ENCODE results near the gene BRME1.
A peak's percentile ranks its signal among the peaks of the same experiment; 100 is the strongest.

The BRME1 gene

DNA sequence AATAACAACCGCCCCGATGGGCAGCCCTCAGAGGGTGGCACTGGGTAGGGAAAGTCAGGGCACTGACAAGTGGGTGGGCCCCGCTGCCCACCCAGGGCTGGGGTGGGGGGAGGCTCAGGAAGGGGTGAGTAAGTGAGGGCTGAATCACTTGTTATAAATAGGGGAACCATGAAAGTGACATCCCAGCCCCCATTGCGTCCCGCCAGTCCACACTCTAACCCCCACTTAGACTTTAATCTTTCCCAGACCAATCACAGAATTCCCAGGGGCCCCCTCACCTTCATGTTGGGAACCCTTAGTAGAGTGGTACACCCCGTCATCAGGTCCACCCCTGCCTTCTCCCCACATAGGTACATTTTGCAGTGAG, 66.0 kb downstream of the BRME1 start:
- no peak for FAIRE-seq
- DNase-seq (ENCODE audit: insufficient read length), result no peak
- TF ChIP-seq POLR2A (IDR thresholded peaks at IDR 0.05; ENCODE audit: low read depth, low read length) (no peak), TAF1 (IDR thresholded peaks at IDR 0.05; ENCODE audit: borderline replicate concordance, low read depth, low read length) (no peak), POLR2AphosphoS5 (IDR thresholded peaks at IDR 0.05; ENCODE audit: low read depth, low read length) (no peak; the same call in 1 of the 2 replicates)

DNA sequence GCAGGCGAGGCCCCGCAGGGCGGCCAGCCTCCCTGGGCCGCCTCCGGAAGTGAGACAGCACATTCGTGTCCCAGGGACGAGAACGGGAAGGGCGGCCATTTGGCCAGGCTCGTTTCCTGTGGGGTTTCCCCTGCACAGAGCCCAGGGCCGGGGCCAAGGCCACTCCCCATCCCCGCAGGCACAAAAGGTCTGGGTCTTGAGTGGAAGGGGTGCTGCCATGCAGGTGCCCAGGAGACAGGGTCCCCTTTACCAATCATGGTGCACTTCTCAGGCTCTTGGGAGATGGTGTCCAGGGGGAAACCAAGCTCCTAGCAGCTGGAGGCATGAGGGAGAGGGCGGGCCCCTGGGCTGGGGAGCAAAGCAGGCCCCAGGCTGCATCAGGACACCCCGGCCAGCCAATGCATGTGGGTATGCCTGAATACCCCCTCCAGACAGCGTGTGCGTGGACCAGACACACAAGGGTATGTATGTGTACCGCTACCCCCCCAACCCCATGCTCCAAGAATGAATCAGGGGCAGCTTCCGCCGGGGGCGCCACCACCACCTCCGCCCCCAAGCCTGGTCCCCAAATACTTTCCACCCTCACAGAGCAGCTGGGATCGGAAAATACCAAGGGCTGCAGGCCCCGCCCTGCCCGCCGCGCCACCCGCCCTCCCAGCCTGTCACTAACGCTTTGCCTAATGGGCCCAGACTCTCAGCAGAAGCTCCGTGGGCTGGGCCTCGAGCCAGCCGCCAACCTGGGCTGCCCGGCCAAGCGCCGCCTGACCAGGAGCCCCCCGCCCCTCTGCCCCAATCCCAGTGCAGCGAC, 66.6 kb downstream of the BRME1 start:
- DNase-seq (ENCODE audit: insufficient read length), result peak; percentile 81
- TF ChIP-seq POLR2A (IDR thresholded peaks at IDR 0.05; ENCODE audit: low read depth, low read length), result peak; percentile 76
- TF ChIP-seq POLR2AphosphoS5 (IDR thresholded peaks at IDR 0.05; ENCODE audit: low read depth, low read length), result peak; percentile 81
- peak; percentile 11; the same call in 1 of the 2 replicates for TF ChIP-seq TAF1 (IDR thresholded peaks at IDR 0.05; ENCODE audit: borderline replicate concordance, low read depth, low read length)

DNA sequence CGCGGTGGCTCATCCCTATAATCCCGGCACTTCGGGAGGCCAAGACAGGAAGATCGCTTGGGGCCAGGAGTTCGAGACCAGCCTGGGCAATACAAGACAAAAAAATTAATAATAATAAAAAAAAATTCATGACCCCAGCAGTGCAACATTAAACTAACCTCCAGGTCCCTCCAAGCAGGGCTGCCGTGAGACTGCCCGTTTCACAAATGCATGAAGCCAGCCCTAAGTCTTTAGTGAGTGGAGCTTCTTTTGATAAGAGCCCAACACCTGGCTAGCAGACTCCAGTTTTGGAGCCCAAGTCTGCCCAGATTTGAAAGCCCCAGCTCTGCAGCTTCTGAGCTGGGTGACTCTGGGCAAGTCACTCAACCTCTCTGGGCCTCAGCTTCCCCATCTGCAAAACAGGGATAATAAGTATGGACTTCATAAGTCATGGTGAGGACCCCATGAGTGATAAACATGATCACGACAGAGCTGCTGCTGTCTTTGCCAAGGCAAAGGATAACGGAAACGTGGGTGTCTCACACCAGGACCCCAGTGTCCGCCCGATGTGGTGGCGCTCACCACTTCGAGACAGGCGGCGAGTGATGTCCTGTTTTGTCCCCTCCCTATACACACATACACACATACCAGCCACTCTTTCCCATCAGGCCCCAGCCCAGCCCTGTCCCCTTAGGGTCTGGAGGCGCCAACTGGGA, 67.3 kb downstream of the BRME1 start:
- DNase-seq (ENCODE audit: insufficient read length) (no peak), FAIRE-seq (no peak)
- TF ChIP-seq TAF1 (IDR thresholded peaks at IDR 0.05; ENCODE audit: borderline replicate concordance, low read depth, low read length), result peak; percentile 79; the same call in 1 of the 2 replicates
- no peak for TF ChIP-seq POLR2AphosphoS5 (IDR thresholded peaks at IDR 0.05; ENCODE audit: low read depth, low read length)

More for the DNA sequence above, 66.6 kb downstream of the BRME1 start:
- peak; percentile 96 for FAIRE-seq

DNA sequence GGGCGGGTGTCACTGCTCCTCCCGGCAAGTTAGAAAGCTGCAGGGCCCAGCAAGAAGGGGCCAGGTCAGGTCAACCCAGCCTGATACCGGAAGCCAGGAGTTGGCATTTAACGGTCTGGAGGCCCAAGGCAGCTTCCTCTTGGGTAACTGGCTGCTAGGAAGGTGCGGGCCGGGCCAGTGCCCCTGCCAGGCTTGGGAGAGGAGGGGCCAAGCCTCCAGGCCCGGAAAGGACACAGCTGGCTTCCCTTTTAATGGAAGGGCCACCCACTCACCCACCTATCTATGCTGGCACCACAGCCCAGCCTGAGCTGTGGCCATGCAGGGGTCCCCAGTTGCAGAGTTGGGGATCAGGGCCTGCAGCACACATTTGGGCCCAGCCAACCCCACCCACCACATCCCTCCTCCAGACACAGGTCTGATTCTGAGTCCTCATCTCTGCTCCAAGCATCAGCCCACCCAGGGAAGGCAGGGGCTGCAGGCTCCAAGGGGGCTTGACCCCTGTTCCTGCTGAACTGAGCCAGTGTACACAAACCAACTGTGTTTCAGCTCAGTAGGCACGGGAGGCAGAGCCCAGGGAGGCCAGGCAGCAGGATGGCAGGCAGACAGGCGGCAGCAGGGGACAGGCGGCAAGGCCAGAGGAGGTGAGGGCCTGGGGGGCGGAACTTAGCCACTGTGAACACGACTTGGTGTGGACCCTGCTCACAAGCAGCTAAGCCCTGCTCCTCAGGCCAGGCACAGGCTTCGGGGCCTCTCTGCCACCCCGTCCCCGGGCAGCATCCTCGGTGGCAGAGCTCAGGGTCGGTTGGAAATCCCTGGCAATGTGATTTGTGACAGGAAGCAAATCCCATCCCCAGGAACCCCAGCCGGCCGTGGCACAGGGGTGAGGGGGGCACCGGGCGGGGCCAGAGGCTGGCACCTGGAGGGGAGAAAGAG, 69.9 kb downstream of the BRME1 start:
- FAIRE-seq, result no peak
- TF ChIP-seq POLR2AphosphoS5 (IDR thresholded peaks at IDR 0.05; ENCODE audit: low read depth, low read length) (peak; percentile 37; the same call in 1 of the 2 replicates), POLR2A (IDR thresholded peaks at IDR 0.05; ENCODE audit: low read depth, low read length) (no peak)
- no peak for DNase-seq (ENCODE audit: insufficient read length)

DNA sequence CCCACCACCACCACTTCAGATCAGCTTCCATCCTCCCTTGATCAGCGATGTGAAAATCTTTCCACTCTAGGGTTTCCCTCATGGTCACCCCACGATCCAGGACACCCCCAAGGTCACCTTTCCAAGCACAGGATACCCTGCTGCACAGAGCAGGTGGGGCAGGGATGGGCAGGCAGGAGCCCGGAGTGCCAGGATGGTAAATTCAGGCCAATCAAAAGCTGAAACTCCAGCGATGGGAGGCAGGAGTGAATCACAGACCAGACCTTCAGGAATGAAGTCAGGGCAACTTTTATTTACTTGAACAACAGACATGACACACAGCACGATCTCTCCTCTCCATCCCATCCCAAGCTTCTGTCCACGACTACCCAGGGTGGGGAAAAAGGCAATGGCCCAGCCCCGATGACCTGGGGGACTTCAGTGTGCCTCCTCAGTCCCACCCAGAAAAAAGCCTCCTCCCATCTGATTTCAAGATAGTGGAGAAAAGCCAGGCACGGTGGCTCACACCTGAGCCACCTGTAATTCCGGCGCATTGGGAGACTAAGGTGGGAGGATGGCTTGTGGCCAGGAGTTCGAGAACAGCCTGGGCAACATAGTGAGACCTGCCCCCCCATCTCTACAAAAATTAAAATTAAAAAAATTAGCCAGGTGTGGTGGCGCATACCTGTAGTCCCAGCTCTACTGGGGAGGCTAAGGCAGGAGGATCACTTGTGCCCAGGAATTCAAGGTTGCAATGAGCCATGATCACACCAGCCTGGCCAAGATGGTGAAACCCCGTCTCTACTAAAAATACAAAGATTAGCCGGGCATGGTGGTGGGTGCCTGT, 71.5 kb downstream of the BRME1 start:
- TF ChIP-seq POLR2A (IDR thresholded peaks at IDR 0.05; ENCODE audit: low read depth, low read length) (no peak), TAF1 (IDR thresholded peaks at IDR 0.05; ENCODE audit: borderline replicate concordance, low read depth, low read length) (no peak), POLR2AphosphoS5 (IDR thresholded peaks at IDR 0.05; ENCODE audit: low read depth, low read length) (no peak)
- DNase-seq (ENCODE audit: insufficient read length), result no peak
- no peak for FAIRE-seq

DNA sequence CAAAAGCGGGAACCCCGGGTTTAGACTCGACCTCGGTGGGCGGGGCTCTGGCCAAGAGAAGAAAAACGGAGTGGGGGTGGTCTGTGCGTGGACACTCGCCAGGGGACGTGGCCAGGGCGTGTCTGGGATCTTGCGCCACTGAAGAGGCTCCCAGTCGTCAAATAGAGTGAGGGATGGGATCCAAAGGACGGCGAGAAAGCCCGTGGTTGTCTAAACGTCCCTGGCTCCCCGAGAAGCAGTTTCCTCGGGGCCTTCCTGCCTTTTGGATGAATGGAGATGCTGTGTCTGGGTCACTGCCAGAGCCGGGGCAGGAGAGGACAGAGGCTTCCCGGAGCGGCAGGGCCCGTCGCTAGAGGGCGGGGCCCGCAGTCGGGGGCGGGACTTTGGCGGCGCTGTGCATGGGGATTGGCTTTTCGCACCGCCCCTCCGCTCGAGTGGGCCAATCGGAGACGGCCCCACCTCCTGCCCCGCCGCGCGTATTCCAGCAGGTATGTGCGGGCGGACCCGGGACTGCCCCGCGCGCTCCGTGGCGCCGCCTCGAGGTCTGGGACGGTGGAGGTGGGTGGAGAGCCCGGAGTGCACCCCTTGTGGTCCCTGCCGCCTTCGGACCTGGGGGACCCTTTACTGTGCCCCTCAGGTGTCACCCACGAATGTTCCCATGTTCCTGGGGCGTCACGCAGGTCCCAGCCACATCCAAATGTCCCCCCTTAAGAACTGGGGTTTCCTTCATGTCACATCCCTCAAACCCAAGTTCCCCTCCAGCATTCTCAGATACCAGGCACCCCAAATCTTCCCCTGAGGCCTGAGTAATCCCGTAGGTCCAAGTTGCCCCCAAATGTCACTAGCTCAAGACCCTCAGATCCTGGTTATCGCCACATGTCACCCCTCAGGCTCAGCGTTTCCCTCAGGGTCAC, 72.3 kb downstream of the BRME1 start:
- DNase-seq (ENCODE audit: insufficient read length), result peak; percentile 99
- peak; percentile 96 for FAIRE-seq
- TF ChIP-seq TAF1 (IDR thresholded peaks at IDR 0.05; ENCODE audit: borderline replicate concordance, low read depth, low read length) (no peak), POLR2A (IDR thresholded peaks at IDR 0.05; ENCODE audit: low read depth, low read length) (no peak; the same call in none of the 2 replicates), POLR2AphosphoS5 (IDR thresholded peaks at IDR 0.05; ENCODE audit: low read depth, low read length) (peak; percentile 74)

Measured in GM12892 (cell line).